NCI-H146 (cell line): ENCODE measurements around the gene ACVR2B.
A peak's percentile ranks its signal among the peaks of the same experiment; 100 is the strongest.

ENCODE experiments used
- DNase-seq: peaks from one replicate; lab custom pipeline; 2025; lab: John Stamatoyannopoulos, UW

The ACVR2B gene

GRCh38 chr3:38488949-38489348, 35.3 kb downstream of the ACVR2B start:
- DNase-seq: no peak

- no peak for DNase-seq
Observed at GRCh38 chr3:38489766-38490165, 36.1 kb downstream of the ACVR2B start.

GRCh38 chr3:38490281-38491030, 36.8 kb downstream of the ACVR2B start:
- DNase-seq: no peak

GRCh38 chr3:38491215-38491614, 37.5 kb downstream of the ACVR2B start:
- no peak for DNase-seq

- DNase-seq: no peak
Observed at GRCh38 chr3:38493031-38493430, 39.3 kb downstream of the ACVR2B start.

- peak; percentile 92 for DNase-seq
Observed at GRCh38 chr3:38496131-38496910, 42.6 kb downstream of the ACVR2B start, which contains the start of gene EXOG. Gene EXOG (plus strand): TSS chr3:38496340. CDS start chr3:38496368, 28 bp downstream.

GRCh38 chr3:38497031-38497430, 43.3 kb downstream of the ACVR2B start:
- DNase-seq: no peak

- no peak for DNase-seq
Observed at GRCh38 chr3:38500688-38501417, 47.2 kb downstream of the ACVR2B start.

- no peak for DNase-seq
Observed at GRCh38 chr3:38507120-38507519, 53.4 kb downstream of the ACVR2B start.

GRCh38 chr3:38509732-38510131, 56.0 kb downstream of the ACVR2B start:
- no peak for DNase-seq

GRCh38 chr3:38510631-38511030, 56.9 kb downstream of the ACVR2B start:
- no peak for DNase-seq

- no peak for DNase-seq
Observed at GRCh38 chr3:38511546-38511945, 57.9 kb downstream of the ACVR2B start.

GRCh38 chr3:38515367-38515766, 61.7 kb downstream of the ACVR2B start:
- DNase-seq: no peak

- DNase-seq: no peak
Observed at GRCh38 chr3:38516669-38517068, 63.0 kb downstream of the ACVR2B start.

GRCh38 chr3:38519000-38519399, 65.3 kb downstream of the ACVR2B start:
- DNase-seq: no peak

- DNase-seq: no peak
Observed at GRCh38 chr3:38519651-38520050, 66.0 kb downstream of the ACVR2B start.

- DNase-seq: peak; percentile 55
Observed at GRCh38 chr3:38521391-38521987, 67.8 kb downstream of the ACVR2B start.

GRCh38 chr3:38522002-38522401, 68.3 kb downstream of the ACVR2B start:
- no peak for DNase-seq

- DNase-seq: no peak
Observed at GRCh38 chr3:38524141-38524739, 70.5 kb downstream of the ACVR2B start.

- DNase-seq: no peak
Observed at GRCh38 chr3:38526792-38527191, 73.1 kb downstream of the ACVR2B start.

GRCh38 chr3:38528457-38528856, 74.8 kb downstream of the ACVR2B start:
- DNase-seq: peak; percentile 7

GRCh38 chr3:38532529-38532928, 78.8 kb downstream of the ACVR2B start:
- DNase-seq: no peak
